Stomach (tissue), 4 donors: ENCODE data around the gene NXN.

ENCODE experiments used
- POLR2AphosphoS5 ChIP-seq, 3 donors: sonication (generic); formaldehyde crosslinking; IDR thresholded peaks; one replicate each; pipeline ENCODE4 v1.6.1; 2016; ENCODE audit warnings: antibody characterized with exemption in 3 of 3
- TF ChIP-seq, protein P1 (sequence below), 7 experiments: fragments of 450-650 bp in 4 of 7; fragments of 200-600 bp in 3 of 7; sonication (generic) in 3 of 7; IDR thresholded peaks; one replicate each; pipeline ENCODE4 v1.5.1; 2016 to 2019; ENCODE audit warnings: antibody characterized with exemption in 7 of 7, control low read depth in 2 of 7, mild to moderate bottlenecking in 1 of 7

- TF ChIP-seq, protein P1, sequence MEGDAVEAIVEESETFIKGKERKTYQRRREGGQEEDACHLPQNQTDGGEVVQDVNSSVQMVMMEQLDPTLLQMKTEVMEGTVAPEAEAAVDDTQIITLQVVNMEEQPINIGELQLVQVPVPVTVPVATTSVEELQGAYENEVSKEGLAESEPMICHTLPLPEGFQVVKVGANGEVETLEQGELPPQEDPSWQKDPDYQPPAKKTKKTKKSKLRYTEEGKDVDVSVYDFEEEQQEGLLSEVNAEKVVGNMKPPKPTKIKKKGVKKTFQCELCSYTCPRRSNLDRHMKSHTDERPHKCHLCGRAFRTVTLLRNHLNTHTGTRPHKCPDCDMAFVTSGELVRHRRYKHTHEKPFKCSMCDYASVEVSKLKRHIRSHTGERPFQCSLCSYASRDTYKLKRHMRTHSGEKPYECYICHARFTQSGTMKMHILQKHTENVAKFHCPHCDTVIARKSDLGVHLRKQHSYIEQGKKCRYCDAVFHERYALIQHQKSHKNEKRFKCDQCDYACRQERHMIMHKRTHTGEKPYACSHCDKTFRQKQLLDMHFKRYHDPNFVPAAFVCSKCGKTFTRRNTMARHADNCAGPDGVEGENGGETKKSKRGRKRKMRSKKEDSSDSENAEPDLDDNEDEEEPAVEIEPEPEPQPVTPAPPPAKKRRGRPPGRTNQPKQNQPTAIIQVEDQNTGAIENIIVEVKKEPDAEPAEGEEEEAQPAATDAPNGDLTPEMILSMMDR (IDR thresholded peaks at IDR 0.05): no peak
- no peak for TF ChIP-seq POLR2AphosphoS5 (IDR thresholded peaks at IDR 0.05)
Observed at GRCh38 chr17:872855-873254, 106.7 kb downstream of the NXN start.
